ENCODE results near the gene DEPDC1B.
"Not testable (repeated sequence)": the region's sequence is repeated elsewhere in the genome, so short reads cannot be mapped to it uniquely, and the experiment has no call there.

Gene DEPDC1B

GRCh38 chr5:60712950-60713349 is 13.0 kb upstream of the DEPDC1B start:
- no peak overlapping the region for H3K4me3 Mint-ChIP-seq
- no peaks in the 10 kb centered on the region for H3K4me1 Mint-ChIP-seq
- no peak for DNase-seq
- H3K27me3 Mint-ChIP-seq, result peaks cover 28 to 33% of the 10 kb centered on the region in 2 donors
- H3K36me3 Mint-ChIP-seq, result peaks cover 2 to 6% of the 10 kb centered on the region in 2 donors
- no peak for ATAC-seq (replicated peaks)
- peaks cover 10 to 12% of the 10 kb centered on the region in 2 donors for H3K9me3 Mint-ChIP-seq
- H3K27ac Mint-ChIP-seq, result no peak overlapping the region

GRCh38 chr5:60711892-60712291 is 11.9 kb upstream of the DEPDC1B start:
- H3K36me3 Mint-ChIP-seq; H3K27ac Mint-ChIP-seq; H3K4me3 Mint-ChIP-seq; DNase-seq; H3K9me3 Mint-ChIP-seq; H3K4me1 Mint-ChIP-seq; ATAC-seq (replicated peaks): not testable (repeated sequence)
- H3K27me3 Mint-ChIP-seq, result peaks cover 23 to 27% of the 10 kb centered on the region in 2 donors

- H3K27me3 Mint-ChIP-seq, result peaks cover 23 to 27% of the 10 kb centered on the region in 2 donors
- peaks cover 2 to 6% of the 10 kb centered on the region in 2 donors for H3K36me3 Mint-ChIP-seq
- no peak overlapping the region for H3K27ac Mint-ChIP-seq
- peaks cover 4 to 5% of the 10 kb centered on the region in 2 donors for H3K9me3 Mint-ChIP-seq
- no peak for ATAC-seq (replicated peaks)
- H3K4me3 Mint-ChIP-seq, result no peak overlapping the region
- no peak for DNase-seq
- H3K4me1 Mint-ChIP-seq, result no peaks in the 10 kb centered on the region
These were observed 10.4 kb upstream of the DEPDC1B start for GRCh38 chr5:60710362-60710761.

GRCh38 chr5:60705144-60705543 is 5.2 kb upstream of the DEPDC1B start:
- no peaks in the 10 kb centered on the region for H3K9me3 Mint-ChIP-seq
- H3K4me1 Mint-ChIP-seq, result peaks cover 2 to 7% of the 10 kb centered on the region in 2 donors
- H3K36me3 Mint-ChIP-seq, result no peaks in the 10 kb centered on the region
- H3K27me3 Mint-ChIP-seq, result no peaks in the 10 kb centered on the region
- H3K27ac Mint-ChIP-seq, result no peak overlapping the region
- DNase-seq (no peak), ATAC-seq (replicated peaks) (no peak)
- H3K4me3 Mint-ChIP-seq, result no peak overlapping the region

- no peak for DNase-seq
- no peak for ATAC-seq (replicated peaks)
- peaks cover 5 to 13% of the 10 kb centered on the region in 2 donors for H3K4me1 Mint-ChIP-seq
- H3K36me3 Mint-ChIP-seq, result no peaks in the 10 kb centered on the region
- no peak overlapping the region for H3K27ac Mint-ChIP-seq
- no peaks in the 10 kb centered on the region for H3K9me3 Mint-ChIP-seq
- no peaks in the 10 kb centered on the region for H3K27me3 Mint-ChIP-seq
- no peak overlapping the region for H3K4me3 Mint-ChIP-seq
These were observed 4.0 kb upstream of the DEPDC1B start for GRCh38 chr5:60703944-60704343.

- H3K36me3 Mint-ChIP-seq, result no peaks in the 10 kb centered on the region
- peaks cover 5 to 13% of the 10 kb centered on the region in 2 donors for H3K4me1 Mint-ChIP-seq
- no peak for ATAC-seq (replicated peaks)
- H3K27me3 Mint-ChIP-seq, result no peaks in the 10 kb centered on the region
- no peak overlapping the region for H3K27ac Mint-ChIP-seq
- H3K9me3 Mint-ChIP-seq, result no peaks in the 10 kb centered on the region
- DNase-seq, result no peak
- H3K4me3 Mint-ChIP-seq, result no peak overlapping the region
These were observed 1.5 kb upstream of the DEPDC1B start for GRCh38 chr5:60701321-60701968.

GRCh38 chr5:60700416-60700757 is 421 bp upstream of the DEPDC1B start:
- Mint-ChIP-seq H3K4me1 (peaks cover 5 to 13% of the 10 kb centered on the region in 2 donors), H3K27ac (peak overlapping the region; percentile 93), H3K4me3 (peak overlapping the region; percentile 95 to 98), H3K36me3 (no peaks in the 10 kb centered on the region), H3K27me3 (no peaks in the 10 kb centered on the region), H3K9me3 (no peaks in the 10 kb centered on the region)
- ATAC-seq (replicated peaks), result peak; percentile 28
- DNase-seq, result peak; percentile 6

GRCh38 chr5:60699288-60699608 is 718 bp downstream of the DEPDC1B start:
- Mint-ChIP-seq H3K27me3 (no peaks in the 10 kb centered on the region), H3K4me1 (peaks cover 5 to 13% of the 10 kb centered on the region in 2 donors), H3K36me3 (no peaks in the 10 kb centered on the region), H3K4me3 (peak overlapping the region; percentile 95 to 98), H3K9me3 (no peaks in the 10 kb centered on the region), H3K27ac (peak overlapping the region; percentile 93)
- ATAC-seq (replicated peaks) (no peak), DNase-seq (no peak)

- no peaks in the 10 kb centered on the region for H3K9me3 Mint-ChIP-seq
These were observed 1.6 kb downstream of the DEPDC1B start for GRCh38 chr5:60698336-60698735.

GRCh38 chr5:60690326-60690725 is 9.6 kb downstream of the DEPDC1B start:
- H3K4me3 Mint-ChIP-seq, result no peak overlapping the region
- no peak overlapping the region for H3K27ac Mint-ChIP-seq
- H3K36me3 Mint-ChIP-seq, result no peaks in the 10 kb centered on the region
- no peaks in the 10 kb centered on the region for H3K9me3 Mint-ChIP-seq
- ATAC-seq (replicated peaks) (no peak), DNase-seq (no peak)
- no peaks in the 10 kb centered on the region for H3K27me3 Mint-ChIP-seq
- H3K4me1 Mint-ChIP-seq, result peaks cover 2 to 6% of the 10 kb centered on the region in 2 donors

More at GRCh38 chr5:60698336-60698735, 1.6 kb downstream of the DEPDC1B start:
- no peaks in the 10 kb centered on the region for H3K27me3 Mint-ChIP-seq
- H3K27ac Mint-ChIP-seq, result no peak overlapping the region
- no peak for DNase-seq
- peaks cover 5 to 13% of the 10 kb centered on the region in 2 donors for H3K4me1 Mint-ChIP-seq
- no peak overlapping the region for H3K4me3 Mint-ChIP-seq
- no peak for ATAC-seq (replicated peaks)
- no peaks in the 10 kb centered on the region for H3K36me3 Mint-ChIP-seq

- ATAC-seq (replicated peaks), result no peak
- Mint-ChIP-seq H3K27me3 (no peaks in the 10 kb centered on the region), H3K4me3 (no peak overlapping the region), H3K4me1 (peaks cover 4 to 8% of the 10 kb centered on the region in 2 donors), H3K9me3 (no peaks in the 10 kb centered on the region), H3K27ac (no peak overlapping the region), H3K36me3 (no peaks in the 10 kb centered on the region)
- DNase-seq, result no peak
These were observed 11.0 kb downstream of the DEPDC1B start for GRCh38 chr5:60688980-60689379.

GRCh38 chr5:60687927-60688720 is 11.8 kb downstream of the DEPDC1B start:
- Mint-ChIP-seq H3K4me1 (peaks cover 4 to 8% of the 10 kb centered on the region in 2 donors), H3K4me3 (no peak overlapping the region), H3K36me3 (no peaks in the 10 kb centered on the region), H3K27ac (no peak overlapping the region), H3K27me3 (no peaks in the 10 kb centered on the region), H3K9me3 (no peaks in the 10 kb centered on the region)
- ATAC-seq (replicated peaks), result peak; percentile 70 to 82
- DNase-seq, result no peak

GRCh38 chr5:60686157-60686556 is 13.8 kb downstream of the DEPDC1B start:
- Mint-ChIP-seq H3K27ac (no peak overlapping the region), H3K27me3 (peaks cover 0 to 4% of the 10 kb centered on the region in 2 donors)
- no peak for DNase-seq

GRCh38 chr5:60685700-60686099 is 14.3 kb downstream of the DEPDC1B start:
- H3K27ac Mint-ChIP-seq, result no peak overlapping the region
- ATAC-seq (replicated peaks) (peak in 1 of 2 donors; percentile 34), DNase-seq (no peak)
- peaks cover 0 to 2% of the 10 kb centered on the region in 2 donors for H3K36me3 Mint-ChIP-seq
- peaks cover 0 to 3% of the 10 kb centered on the region in 2 donors for H3K9me3 Mint-ChIP-seq
- H3K4me1 Mint-ChIP-seq, result peaks cover 4 to 8% of the 10 kb centered on the region in 2 donors
- no peak overlapping the region for H3K4me3 Mint-ChIP-seq
- peaks cover 0 to 5% of the 10 kb centered on the region in 2 donors for H3K27me3 Mint-ChIP-seq

More at GRCh38 chr5:60686157-60686556, 13.8 kb downstream of the DEPDC1B start:
- peaks cover 4 to 8% of the 10 kb centered on the region in 2 donors for H3K4me1 Mint-ChIP-seq
- no peak for ATAC-seq (replicated peaks)
- H3K36me3 Mint-ChIP-seq, result peaks cover 0 to 2% of the 10 kb centered on the region in 2 donors
- H3K4me3 Mint-ChIP-seq, result no peak overlapping the region
- peaks cover 0 to 3% of the 10 kb centered on the region in 2 donors for H3K9me3 Mint-ChIP-seq

- no peak for ATAC-seq (replicated peaks)
- peaks cover 4 to 8% of the 10 kb centered on the region in 2 donors for H3K4me1 Mint-ChIP-seq
These were observed 14.9 kb downstream of the DEPDC1B start for GRCh38 chr5:60685028-60685427.

More at GRCh38 chr5:60685028-60685427, 14.9 kb downstream of the DEPDC1B start:
- H3K9me3 Mint-ChIP-seq, result peaks cover 0 to 3% of the 10 kb centered on the region in 2 donors
- peaks cover 0 to 5% of the 10 kb centered on the region in 2 donors for H3K27me3 Mint-ChIP-seq
- peaks cover 0 to 2% of the 10 kb centered on the region in 2 donors for H3K36me3 Mint-ChIP-seq
- DNase-seq, result no peak
- H3K27ac Mint-ChIP-seq, result no peak overlapping the region
- no peak overlapping the region for H3K4me3 Mint-ChIP-seq
